Stromal cell of bone marrow (primary cell): Measurements from ENCODE around the gene PGP.

ENCODE experiments used
- DNase-seq: peaks from one replicate; pipeline ENCODE4 v3.0.0-alpha.2; 2012; ENCODE audit warnings: low read depth

PGP gene

DNA sequence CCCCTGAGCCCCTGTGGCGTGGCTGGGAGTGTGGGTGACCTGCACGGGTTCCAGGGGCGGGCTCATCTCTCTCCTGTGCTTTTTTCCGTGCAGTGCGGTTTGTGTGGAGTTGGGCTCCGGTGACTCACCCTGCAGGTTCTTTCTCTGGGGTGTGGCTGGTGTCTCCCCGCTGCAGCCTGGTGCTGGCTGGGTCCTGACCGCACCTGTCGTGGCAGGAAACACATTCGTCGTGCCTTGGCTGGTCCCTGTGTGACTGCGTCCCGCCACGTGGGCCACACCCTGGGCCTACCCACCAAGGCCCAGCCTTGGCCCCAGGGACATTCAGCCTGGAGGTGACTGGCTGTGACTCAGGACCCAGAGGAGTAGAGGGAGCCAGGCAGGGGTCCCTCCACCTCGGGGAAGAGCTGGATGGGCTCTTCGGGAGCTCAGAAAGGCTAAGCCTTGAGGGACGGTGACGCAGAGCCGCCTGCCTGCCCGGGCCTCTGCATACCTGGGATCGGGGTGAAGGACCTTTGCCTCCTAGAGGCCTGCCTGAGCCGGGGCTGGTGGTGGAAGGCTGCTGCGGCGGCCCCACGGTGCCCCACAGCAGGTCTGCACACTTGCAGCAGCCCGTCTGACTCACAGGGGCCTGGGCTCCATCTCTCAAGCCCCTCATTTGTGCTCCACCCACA is 51.3 kb downstream of the PGP start:
- DNase-seq = no peak

DNA sequence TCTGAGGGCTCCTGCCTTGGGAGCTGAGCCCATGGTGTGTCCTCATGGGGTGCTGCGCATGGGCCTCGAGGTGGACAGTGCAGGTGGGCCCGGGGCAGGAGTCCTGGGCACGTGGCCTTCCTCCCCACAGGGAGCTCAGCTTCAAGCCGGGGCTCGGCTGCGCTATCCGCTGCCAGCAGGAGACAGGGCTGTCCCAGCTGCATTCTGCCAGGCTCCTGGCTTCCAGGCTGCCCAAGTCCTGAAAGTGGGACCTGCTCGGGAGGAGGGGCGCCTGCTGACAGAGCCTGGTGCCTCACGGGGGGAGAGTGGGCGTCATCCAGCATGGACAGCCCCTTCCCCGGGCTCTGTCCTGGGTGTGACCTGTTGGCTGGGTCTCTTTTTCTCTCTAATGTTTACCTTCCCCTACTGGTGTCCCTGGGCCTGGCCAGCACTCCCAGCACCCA is 51.9 kb downstream of the PGP start:
- DNase-seq = no peak

DNA sequence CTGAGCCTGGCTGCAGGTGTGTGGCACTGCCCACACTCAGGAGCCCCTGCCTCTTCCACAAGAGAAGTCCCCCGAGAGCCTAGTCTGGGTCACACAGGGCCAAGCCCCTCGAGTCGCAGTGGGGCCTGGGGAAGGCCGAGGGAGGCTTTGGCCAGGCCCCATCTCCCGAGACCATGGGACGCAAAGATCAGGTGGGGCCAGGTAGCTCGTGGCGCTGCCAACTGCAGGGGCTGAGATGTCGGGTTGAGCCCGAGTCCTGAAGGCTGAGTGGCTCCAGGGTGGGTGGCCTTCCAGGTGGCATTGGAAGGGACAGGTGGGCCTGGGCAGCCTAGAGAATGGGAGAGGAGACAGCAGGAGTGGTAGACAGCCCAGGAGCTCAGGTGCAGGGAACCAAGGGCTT is 52.7 kb downstream of the PGP start:
- no peak for DNase-seq
